ENCODE data around the gene CNGA3.

DNA sequence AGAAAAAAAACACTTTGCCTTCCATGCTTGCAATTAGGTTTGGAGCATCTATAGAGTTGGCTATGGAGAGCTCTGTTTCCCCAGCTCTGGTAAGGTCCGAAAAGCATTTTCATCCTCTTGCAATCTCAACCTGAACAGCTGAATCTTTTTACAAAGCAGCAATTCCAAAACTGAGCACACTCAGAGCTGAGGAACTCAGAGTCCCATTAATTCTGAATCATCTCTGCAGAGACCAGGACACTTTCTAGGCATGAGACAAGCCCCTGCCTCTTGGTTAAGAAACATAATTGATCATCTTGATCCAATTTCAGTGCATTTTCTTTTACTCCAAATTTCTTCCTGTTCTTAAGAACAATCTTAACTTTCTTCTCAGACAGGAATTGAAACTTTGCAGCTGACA is 4.2 kb downstream of the CNGA3 start:
- TF ChIP-seq ZNF114 (tag by site-specific recombination; IDR thresholded peaks at IDR 0.05): no peak
- TF ChIP-seq, protein P1, sequence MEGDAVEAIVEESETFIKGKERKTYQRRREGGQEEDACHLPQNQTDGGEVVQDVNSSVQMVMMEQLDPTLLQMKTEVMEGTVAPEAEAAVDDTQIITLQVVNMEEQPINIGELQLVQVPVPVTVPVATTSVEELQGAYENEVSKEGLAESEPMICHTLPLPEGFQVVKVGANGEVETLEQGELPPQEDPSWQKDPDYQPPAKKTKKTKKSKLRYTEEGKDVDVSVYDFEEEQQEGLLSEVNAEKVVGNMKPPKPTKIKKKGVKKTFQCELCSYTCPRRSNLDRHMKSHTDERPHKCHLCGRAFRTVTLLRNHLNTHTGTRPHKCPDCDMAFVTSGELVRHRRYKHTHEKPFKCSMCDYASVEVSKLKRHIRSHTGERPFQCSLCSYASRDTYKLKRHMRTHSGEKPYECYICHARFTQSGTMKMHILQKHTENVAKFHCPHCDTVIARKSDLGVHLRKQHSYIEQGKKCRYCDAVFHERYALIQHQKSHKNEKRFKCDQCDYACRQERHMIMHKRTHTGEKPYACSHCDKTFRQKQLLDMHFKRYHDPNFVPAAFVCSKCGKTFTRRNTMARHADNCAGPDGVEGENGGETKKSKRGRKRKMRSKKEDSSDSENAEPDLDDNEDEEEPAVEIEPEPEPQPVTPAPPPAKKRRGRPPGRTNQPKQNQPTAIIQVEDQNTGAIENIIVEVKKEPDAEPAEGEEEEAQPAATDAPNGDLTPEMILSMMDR (tag by site-specific recombination; IDR thresholded peaks at IDR 0.05): no peak
- TF ChIP-seq, protein P2, sequence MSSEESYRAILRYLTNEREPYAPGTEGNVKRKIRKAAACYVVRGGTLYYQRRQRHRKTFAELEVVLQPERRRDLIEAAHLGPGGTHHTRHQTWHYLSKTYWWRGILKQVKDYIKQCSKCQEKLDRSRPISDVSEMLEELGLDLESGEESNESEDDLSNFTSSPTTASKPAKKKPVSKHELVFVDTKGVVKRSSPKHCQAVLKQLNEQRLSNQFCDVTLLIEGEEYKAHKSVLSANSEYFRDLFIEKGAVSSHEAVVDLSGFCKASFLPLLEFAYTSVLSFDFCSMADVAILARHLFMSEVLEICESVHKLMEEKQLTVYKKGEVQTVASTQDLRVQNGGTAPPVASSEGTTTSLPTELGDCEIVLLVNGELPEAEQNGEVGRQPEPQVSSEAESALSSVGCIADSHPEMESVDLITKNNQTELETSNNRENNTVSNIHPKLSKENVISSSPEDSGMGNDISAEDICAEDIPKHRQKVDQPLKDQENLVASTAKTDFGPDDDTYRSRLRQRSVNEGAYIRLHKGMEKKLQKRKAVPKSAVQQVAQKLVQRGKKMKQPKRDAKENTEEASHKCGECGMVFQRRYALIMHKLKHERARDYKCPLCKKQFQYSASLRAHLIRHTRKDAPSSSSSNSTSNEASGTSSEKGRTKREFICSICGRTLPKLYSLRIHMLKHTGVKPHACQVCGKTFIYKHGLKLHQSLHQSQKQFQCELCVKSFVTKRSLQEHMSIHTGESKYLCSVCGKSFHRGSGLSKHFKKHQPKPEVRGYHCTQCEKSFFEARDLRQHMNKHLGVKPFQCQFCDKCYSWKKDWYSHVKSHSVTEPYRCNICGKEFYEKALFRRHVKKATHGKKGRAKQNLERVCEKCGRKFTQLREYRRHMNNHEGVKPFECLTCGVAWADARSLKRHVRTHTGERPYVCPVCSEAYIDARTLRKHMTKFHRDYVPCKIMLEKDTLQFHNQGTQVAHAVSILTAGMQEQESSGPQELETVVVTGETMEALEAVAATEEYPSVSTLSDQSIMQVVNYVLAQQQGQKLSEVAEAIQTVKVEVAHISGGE (tag by site-specific recombination; conservative IDR thresholded peaks at IDR 0.05; ENCODE audit: low read depth): no peak
- TF ChIP-seq, protein P3, sequence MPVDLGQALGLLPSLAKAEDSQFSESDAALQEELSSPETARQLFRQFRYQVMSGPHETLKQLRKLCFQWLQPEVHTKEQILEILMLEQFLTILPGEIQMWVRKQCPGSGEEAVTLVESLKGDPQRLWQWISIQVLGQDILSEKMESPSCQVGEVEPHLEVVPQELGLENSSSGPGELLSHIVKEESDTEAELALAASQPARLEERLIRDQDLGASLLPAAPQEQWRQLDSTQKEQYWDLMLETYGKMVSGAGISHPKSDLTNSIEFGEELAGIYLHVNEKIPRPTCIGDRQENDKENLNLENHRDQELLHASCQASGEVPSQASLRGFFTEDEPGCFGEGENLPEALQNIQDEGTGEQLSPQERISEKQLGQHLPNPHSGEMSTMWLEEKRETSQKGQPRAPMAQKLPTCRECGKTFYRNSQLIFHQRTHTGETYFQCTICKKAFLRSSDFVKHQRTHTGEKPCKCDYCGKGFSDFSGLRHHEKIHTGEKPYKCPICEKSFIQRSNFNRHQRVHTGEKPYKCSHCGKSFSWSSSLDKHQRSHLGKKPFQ (tag by site-specific recombination; IDR thresholded peaks at IDR 0.05): no peak
- no peak for TF ChIP-seq ZNF133 (tag by site-specific recombination; IDR thresholded peaks at IDR 0.05)
- TF ChIP-seq KLF10 (tag by site-specific recombination; IDR thresholded peaks at IDR 0.05): no peak
- no peak for TF ChIP-seq TCF7L2 (IDR thresholded peaks at IDR 0.05; ENCODE audit: borderline replicate concordance, low read depth, low read length)
- no peak for TF ChIP-seq ZNF449 (tag by site-specific recombination; IDR thresholded peaks at IDR 0.05)
- TF ChIP-seq ZNF121 (tag by site-specific recombination; IDR thresholded peaks at IDR 0.05): no peak
- TF ChIP-seq ZNF398 (tag by site-specific recombination; IDR thresholded peaks at IDR 0.05): no peak
- no peak for TF ChIP-seq HOXD13 (CRISPR knock-in tag; IDR thresholded peaks at IDR 0.05; ENCODE audit: borderline replicate concordance)
- TF ChIP-seq ZNF274 (IDR thresholded peaks at IDR 0.05; ENCODE audit: low read length): no peak
- TF ChIP-seq ZNF274 (tag by site-specific recombination; IDR thresholded peaks at IDR 0.05; ENCODE audit: borderline replicate concordance): no peak
- no peak for TF ChIP-seq ZNF777 (tag by site-specific recombination; IDR thresholded peaks at IDR 0.05; ENCODE audit: borderline replicate concordance)
- TF ChIP-seq, protein P4, sequence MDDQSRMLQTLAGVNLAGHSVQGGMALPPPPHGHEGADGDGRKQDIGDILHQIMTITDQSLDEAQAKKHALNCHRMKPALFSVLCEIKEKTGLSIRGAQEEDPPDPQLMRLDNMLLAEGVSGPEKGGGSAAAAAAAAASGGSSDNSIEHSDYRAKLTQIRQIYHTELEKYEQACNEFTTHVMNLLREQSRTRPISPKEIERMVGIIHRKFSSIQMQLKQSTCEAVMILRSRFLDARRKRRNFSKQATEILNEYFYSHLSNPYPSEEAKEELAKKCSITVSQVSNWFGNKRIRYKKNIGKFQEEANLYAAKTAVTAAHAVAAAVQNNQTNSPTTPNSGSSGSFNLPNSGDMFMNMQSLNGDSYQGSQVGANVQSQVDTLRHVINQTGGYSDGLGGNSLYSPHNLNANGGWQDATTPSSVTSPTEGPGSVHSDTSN (CRISPR knock-in tag; IDR thresholded peaks at IDR 0.05): no peak
